ENCODE results near the gene ACR. TPM values are rescaled to one million over a fixed set of nuclear protein-coding genes. Genes with fewer than 3 reads are reported as not detected.
A peak's percentile ranks its signal among the peaks of the same experiment; 100 is the strongest.
"Not testable (repeated sequence)": the region's sequence is repeated elsewhere in the genome, so short reads cannot be mapped to it uniquely, and the experiment has no call there.

Gene ACR
- total and polyA plus RNA-seq, 3 donors from 2014 or later = 49.5 to 181 (median 88.7) TPM

DNA sequence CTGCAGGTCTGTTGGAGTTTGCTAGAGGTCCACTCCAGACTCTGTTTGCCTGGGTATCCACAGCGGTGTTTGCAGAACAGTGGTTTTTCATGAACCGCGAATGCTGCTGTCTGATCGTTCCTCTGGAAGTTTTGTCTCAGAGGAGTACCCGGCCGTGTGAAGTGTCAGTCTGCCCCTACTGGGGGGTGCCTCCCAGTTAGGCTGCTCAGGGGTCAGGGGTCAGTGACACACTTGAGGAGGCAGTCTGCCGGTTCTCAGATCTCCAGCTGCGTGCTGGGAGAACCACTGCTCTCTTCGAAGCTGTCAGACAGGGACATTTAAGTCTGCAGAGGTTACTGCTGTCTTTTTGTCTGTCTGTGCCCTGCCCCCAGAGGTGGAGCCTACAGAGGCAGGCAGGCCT lies 18.4 kb downstream of the ACR start:
- H3K4me3 ChIP-seq = peak overlapping the region in 1 of 2 donors; percentile 61
- H3K9me3 ChIP-seq; H3K27me3 ChIP-seq; H3K4me1 ChIP-seq; DNase-seq; H3K36me3 ChIP-seq (ENCODE audit: low read depth, missing control alignments); H3K27ac ChIP-seq; intact Hi-C loops (cut with DNase I; ENCODE audit: low total_unique reads): not testable (repeated sequence)
- 83% methylated on average over 1 of the region's 9 CpGs; no CpG with 5 or more reads in 1 of the 2 donors for WGBS, 2 donors

DNA sequence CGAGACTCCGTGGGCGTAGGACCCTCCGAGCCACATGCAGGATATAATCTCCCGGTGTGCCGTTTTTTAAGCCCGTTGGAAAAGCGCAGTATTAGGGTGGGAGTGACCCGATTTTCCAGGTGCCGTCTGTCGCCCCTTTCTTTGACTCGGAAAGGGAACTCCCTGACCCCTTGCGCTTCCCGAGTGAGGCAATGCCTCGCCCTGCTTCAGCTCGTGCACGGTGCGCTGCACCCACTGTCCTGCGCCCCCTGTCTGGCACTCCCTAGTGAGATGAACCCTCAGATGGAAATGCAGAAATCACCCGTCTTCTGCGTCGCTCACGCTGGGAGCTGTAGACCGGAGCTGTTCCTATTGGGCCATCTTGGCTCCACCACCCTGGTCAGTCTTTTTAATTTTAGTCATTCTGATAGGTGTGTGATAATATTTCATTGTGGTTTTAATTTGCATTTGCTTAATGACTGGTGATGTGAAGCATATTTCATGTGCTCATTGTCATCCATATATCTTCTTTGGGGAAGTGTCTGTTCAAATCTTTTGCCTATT lies 19.0 kb downstream of the ACR start:
- DNase-seq = peak; percentile 50
- peak overlapping the region; percentile 46 to 61 for H3K4me3 ChIP-seq
- WGBS, 2 donors = 4 to 18% methylated on average over 12 to 24 of the region's 24 CpGs
- intact Hi-C loops (cut with DNase I; ENCODE audit: low total_unique reads); H3K27ac ChIP-seq; H3K4me1 ChIP-seq; H3K9me3 ChIP-seq; H3K36me3 ChIP-seq (ENCODE audit: low read depth, missing control alignments); H3K27me3 ChIP-seq: not testable (repeated sequence)

DNA sequence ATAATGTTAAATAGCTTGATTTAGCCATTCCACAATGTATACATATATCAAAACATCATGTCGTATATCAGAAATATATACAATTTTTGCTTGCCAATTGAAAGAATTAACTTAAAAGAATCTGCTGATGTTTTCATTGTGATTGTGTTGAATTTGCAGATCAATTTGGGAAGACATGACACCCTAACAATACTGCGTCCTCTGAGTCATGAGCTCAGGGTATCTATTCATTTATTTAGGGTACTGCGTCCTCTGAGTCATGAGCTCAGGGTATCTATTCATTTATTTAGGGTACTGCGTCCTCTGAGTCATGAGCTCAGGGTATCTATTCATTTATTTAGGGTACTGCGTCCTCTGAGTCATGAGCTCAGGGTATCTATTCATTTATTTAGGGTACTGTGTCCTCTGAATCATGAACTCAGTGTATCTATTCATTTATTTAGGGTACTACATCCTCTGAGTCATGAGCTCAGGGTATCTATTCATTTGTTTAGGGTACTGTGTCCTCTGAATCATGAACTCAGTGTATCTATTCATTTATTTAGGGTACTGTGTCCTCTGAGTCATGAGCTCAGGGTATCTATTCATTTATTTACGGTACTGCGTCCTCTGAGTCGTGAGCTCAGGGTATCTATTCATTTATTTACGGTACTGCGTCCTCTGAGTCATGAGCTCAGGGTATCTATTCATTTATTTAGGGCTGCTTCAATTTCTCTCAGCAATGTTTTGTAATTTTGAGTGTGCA lies 21.8 kb downstream of the ACR start:
- H3K4me1 ChIP-seq; H3K27me3 ChIP-seq; H3K9me3 ChIP-seq; DNase-seq; intact Hi-C loops (cut with DNase I; ENCODE audit: low total_unique reads); H3K36me3 ChIP-seq (ENCODE audit: low read depth, missing control alignments); H3K27ac ChIP-seq; H3K4me3 ChIP-seq: not testable (repeated sequence)
- 68 to 76% methylated on average over 10 of the region's 10 CpGs for WGBS, 2 donors

DNA sequence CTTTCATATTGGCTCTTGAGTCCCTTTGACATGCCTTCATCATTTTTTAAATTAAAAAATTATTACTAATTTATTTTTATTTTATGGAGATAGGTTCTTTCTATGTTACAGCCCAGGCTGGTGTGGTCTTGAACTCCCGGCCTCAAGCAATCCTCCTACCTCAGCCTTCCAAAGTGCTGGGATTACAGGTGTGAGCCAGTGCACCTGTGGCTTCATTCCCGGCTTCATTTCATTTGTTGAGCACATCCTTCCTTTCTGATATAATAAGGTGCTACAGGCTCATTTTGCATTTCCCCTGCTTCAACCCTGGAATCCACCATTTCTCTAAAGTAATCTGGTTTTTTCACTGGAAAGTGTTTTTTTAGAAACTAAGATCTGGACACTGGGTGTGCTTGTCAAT lies 23.8 kb downstream of the ACR start:
- H3K4me3 ChIP-seq; H3K9me3 ChIP-seq; H3K36me3 ChIP-seq (ENCODE audit: low read depth, missing control alignments); H3K27ac ChIP-seq; H3K4me1 ChIP-seq; DNase-seq; intact Hi-C loops (cut with DNase I; ENCODE audit: low total_unique reads); H3K27me3 ChIP-seq: not testable (repeated sequence)
- WGBS, 2 donors = 92 to 97% methylated on average over 2 of the region's 2 CpGs

DNA sequence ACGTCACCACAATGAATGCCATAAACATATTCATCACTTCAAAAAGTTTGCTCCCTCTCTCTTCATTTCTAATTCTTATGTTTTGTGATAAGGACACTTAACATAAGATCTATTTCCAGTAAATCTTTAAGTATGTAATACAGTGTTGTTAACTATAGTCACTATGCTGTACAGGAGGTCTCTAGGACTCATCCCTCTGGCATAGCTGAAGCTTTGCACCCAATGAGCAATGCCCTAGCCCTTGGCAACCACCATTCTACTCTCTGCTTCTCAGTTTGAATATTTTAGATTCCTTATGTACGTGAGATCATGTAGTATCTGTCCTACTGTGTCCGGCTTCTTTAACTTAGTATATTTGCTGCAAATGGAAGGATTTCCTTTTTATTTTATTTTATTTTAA lies 26.3 kb downstream of the ACR start:
- H3K4me1 ChIP-seq; H3K36me3 ChIP-seq (ENCODE audit: low read depth, missing control alignments); H3K27ac ChIP-seq; H3K9me3 ChIP-seq; H3K4me3 ChIP-seq; intact Hi-C loops (cut with DNase I; ENCODE audit: low total_unique reads); DNase-seq; H3K27me3 ChIP-seq: not testable (repeated sequence)
- 80 to 81% methylated on average over 3 of the region's 3 CpGs for WGBS, 2 donors

DNA sequence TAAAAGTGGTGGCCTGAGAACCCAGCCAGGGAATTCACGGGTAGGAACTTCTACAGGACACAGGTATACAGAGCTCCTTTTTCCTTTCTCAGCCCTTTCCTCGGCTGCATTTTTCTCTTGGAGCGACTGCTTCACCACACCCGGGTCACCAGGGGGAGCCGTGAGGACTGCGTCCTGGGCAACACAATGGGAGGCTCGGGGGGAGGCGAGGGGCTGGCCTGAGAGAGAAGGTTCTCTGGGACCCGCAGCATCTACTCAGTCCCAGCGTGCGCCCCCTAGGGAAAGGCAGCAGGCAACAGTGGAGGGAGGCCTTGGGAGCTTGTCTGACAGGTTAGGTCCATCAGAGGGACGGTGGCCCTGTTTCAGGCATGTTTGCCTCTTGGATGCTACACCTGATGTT lies 37.1 kb downstream of the ACR start:
- DNase-seq = peak; percentile 52
- H3K36me3 ChIP-seq (ENCODE audit: low read depth, missing control alignments); H3K27ac ChIP-seq; H3K4me3 ChIP-seq; intact Hi-C loops (cut with DNase I; ENCODE audit: low total_unique reads); H3K9me3 ChIP-seq; H3K4me1 ChIP-seq; H3K27me3 ChIP-seq: not testable (repeated sequence)
- TF ChIP-seq, protein P1, sequence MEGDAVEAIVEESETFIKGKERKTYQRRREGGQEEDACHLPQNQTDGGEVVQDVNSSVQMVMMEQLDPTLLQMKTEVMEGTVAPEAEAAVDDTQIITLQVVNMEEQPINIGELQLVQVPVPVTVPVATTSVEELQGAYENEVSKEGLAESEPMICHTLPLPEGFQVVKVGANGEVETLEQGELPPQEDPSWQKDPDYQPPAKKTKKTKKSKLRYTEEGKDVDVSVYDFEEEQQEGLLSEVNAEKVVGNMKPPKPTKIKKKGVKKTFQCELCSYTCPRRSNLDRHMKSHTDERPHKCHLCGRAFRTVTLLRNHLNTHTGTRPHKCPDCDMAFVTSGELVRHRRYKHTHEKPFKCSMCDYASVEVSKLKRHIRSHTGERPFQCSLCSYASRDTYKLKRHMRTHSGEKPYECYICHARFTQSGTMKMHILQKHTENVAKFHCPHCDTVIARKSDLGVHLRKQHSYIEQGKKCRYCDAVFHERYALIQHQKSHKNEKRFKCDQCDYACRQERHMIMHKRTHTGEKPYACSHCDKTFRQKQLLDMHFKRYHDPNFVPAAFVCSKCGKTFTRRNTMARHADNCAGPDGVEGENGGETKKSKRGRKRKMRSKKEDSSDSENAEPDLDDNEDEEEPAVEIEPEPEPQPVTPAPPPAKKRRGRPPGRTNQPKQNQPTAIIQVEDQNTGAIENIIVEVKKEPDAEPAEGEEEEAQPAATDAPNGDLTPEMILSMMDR (IDR thresholded peaks at IDR 0.05) = peak; percentile 18 to 36 (median 18)
- 41 to 50% methylated on average over 9 to 12 of the region's 12 CpGs for WGBS, 2 donors

DNA sequence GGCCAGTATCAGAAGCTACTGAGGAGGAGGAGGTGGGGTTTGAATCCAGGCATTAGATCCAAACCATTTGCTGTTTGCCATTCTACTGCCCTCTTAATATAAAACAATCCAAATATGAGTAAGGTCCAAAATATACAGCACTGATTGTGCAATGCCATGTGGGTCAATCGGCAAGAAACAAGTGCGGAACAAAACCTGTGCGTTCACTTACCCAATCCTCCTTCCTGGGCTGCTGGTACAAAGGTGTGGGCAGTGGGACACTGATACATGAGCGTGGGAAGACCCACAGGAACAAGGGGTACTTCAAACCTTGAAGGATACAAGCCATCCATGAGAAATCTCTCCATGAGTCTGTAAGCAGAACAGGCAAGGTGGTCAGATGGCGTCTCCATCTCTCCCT lies 39.6 kb downstream of the ACR start:
- H3K27ac ChIP-seq; H3K4me3 ChIP-seq; DNase-seq; H3K9me3 ChIP-seq; H3K4me1 ChIP-seq; H3K36me3 ChIP-seq (ENCODE audit: low read depth, missing control alignments); H3K27me3 ChIP-seq; intact Hi-C loops (cut with DNase I; ENCODE audit: low total_unique reads): not testable (repeated sequence)
- 91 to 93% methylated on average over 5 of the region's 5 CpGs for WGBS, 2 donors

DNA sequence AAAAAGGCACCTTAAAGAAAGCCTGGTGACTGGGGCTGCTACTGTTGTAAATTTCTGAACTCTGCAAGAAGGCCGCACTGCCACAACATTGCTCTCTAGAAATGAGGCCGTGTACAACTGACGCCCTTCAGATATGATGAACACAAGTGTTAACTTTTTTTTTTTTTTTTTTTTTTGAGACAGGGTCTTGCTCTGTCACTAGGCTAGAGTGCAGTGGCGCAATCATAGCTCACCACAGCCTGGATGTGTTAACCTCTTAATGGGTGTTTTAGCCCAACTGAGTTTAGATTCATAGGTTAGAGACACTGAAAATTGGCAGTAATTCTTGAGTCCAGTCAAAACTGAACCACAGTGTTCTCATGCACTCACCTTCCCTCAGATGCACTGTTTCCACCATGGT lies 42.2 kb downstream of the ACR start:
- H3K4me1 ChIP-seq; intact Hi-C loops (cut with DNase I; ENCODE audit: low total_unique reads); DNase-seq; H3K27ac ChIP-seq; H3K4me3 ChIP-seq; H3K9me3 ChIP-seq; H3K36me3 ChIP-seq (ENCODE audit: low read depth, missing control alignments); H3K27me3 ChIP-seq: not testable (repeated sequence)
- WGBS, 2 donors = 90 to 96% methylated on average over 4 of the region's 4 CpGs

DNA sequence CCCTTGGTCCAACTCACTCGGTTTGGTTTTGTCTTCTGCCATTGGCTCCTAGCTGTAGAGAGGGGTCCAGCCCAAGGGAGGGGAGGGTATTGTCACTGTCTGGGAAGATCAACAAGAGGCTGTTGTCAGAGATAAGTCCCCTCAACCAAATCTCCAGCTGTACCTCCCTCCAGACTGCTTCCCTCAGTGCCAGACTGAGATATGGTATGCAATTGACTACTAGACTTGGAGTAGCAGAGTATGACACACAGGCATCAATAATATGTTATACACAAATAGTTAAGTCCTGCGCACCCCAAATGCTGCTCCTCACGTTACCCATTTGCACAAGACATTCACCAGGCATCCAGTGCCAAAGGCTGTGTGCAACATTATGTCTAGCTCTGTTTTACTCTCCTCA lies 44.2 kb downstream of the ACR start:
- H3K4me3 ChIP-seq; H3K27ac ChIP-seq; H3K36me3 ChIP-seq (ENCODE audit: low read depth, missing control alignments); H3K4me1 ChIP-seq; H3K9me3 ChIP-seq; H3K27me3 ChIP-seq; DNase-seq; intact Hi-C loops (cut with DNase I; ENCODE audit: low total_unique reads): not testable (repeated sequence)
- WGBS, 2 donors = 86% methylated on average over 2 of the region's 3 CpGs; no CpG with 5 or more reads in 1 of the 2 donors

DNA sequence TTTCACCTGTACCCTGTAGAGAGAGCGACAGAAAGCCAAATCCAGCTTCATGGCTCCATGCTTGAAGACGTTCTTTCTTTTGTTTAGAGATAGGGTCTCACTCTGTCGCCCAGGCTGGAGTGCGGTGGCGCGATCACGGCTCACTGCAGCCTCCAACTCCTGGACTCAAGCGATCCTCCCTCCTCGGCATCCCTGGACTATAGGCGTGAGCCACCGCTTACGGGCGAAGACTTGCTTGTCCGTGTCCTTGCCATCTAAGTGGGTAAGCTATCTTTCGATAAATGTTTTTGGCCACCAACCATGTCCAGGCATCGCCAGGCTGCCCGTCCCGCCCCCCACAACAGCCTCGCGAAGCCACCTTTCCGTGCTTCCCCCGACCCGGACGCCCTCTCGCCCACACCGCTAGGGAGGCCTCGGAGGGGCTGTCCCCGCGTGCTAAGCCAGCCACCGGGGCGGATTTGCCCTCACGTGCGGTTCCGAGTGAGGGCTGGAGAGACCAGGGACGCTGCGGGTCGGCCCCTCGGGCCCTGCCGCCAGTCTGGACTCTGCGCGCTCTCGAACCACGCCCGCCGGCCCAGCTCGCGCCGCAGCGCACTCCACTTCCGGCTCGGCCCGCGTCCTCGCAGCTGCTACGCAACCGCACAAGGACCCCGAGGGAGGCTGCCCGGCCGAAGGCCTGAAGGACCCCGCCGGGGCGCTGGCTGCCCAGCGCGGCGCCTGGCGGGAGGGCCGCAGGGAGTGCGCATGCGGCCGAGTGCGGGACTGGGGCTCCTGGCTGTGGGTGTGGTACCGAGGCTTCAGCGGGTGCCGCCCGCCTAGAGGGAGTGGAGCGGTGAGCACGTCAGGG lies 45.3 kb downstream of the ACR start, which contains the start of gene RABL2B:
TSS of gene RABL2B (minus strand) at position 604 of the 847 bp plus-strand sequence. CDS start 1,342 bp downstream, outside the sequence.
- H3K36me3 ChIP-seq (ENCODE audit: low read depth, missing control alignments); H3K27me3 ChIP-seq; H3K27ac ChIP-seq; H3K4me1 ChIP-seq; H3K9me3 ChIP-seq; intact Hi-C loops (cut with DNase I; ENCODE audit: low total_unique reads): not testable (repeated sequence)
- 1% methylated on average over 40 of the region's 77 CpGs; no CpG with 5 or more reads in 1 of the 2 donors for WGBS, 2 donors
- DNase-seq = peak; percentile 89
- H3K4me3 ChIP-seq = peak within 1 kb of the TSS; percentile 49 to 61

DNA sequence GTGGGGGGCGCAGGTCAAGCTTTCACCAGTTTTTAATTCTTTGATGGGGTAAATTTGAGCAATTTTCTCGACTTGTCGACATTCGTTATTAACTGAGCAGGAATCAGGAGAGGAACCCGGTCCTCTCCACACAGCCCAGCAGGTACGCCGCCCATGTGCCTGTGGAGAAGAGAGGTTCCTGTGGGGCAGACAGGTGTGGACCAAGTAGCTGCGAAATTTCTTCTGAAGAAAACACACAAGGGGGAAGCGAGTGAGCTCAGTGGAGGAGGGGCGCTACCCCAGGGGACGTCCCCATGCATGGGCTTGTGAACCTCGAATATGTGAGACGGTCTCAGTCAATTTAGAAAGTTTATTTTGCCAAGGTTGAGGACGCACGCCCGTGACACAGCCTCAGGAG lies 45.9 kb downstream of the ACR start:
- intact Hi-C loops (cut with DNase I; ENCODE audit: low total_unique reads); H3K36me3 ChIP-seq (ENCODE audit: low read depth, missing control alignments); H3K27me3 ChIP-seq; H3K27ac ChIP-seq; H3K4me1 ChIP-seq; H3K9me3 ChIP-seq; DNase-seq: not testable (repeated sequence)
- H3K4me3 ChIP-seq = peak overlapping the region; percentile 49 to 61
- WGBS, 2 donors = 0% methylated on average over 8 to 11 of the region's 16 CpGs

All from testis (tissue), 3 donors.